Activated CD8-positive, alpha-beta memory T cell treated with anti-CD3 and anti-CD28 coated beads for 4 hours (primary cell): ENCODE data around the gene ACTN4.
"Not testable (repeated sequence)": the region's sequence is repeated elsewhere in the genome, so short reads cannot be mapped to it uniquely, and the experiment has no call there.

Experiments
- DNase-seq, 2 donors: peaks; one replicate each; pipeline ENCODE4 v3.0.0-alpha.2; 2020; ENCODE audit warnings: low read depth in 2 of 2

The ACTN4 gene

DNA sequence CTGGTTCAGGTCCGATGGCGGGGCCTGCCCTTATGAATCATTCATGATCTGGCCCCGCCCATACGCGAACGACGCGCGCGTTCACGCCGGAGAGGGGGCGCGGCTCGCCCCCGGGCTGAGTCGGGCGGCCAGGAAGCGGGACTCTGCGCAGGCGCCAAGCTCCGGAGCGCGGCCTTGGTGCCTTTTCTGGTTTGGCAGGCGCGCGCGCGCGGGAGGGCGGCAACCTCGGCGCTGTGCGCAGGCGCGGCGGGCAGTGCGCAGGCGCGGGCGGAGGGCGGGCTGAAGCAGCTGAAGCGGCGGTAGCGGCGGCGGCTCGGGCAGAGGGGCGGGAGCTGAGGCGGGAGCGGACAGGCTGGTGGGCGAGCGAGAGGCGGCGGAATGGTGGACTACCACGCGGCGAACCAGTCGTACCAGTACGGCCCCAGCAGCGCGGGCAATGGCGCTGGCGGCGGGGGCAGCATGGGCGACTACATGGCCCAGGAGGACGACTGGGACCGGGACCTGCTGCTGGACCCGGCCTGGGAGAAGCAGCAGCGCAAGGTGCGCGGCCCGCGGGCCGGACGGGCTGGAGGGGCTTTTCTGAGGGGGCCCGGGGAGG, at the start of gene ACTN4:
ACTN4 (plus strand) TSS at position 282 of the 598 bp plus-strand sequence; CDS start at position 379, 97 bp downstream.
- peak; percentile 99 to 100 for DNase-seq

- DNase-seq, result no peak
These were observed 47.7 kb upstream of the ACTN4 start for GRCh38 chr19:38599722-38600121.

- DNase-seq, result not testable (repeated sequence)
These were observed 44.6 kb upstream of the ACTN4 start for GRCh38 chr19:38602856-38603255.

DNA sequence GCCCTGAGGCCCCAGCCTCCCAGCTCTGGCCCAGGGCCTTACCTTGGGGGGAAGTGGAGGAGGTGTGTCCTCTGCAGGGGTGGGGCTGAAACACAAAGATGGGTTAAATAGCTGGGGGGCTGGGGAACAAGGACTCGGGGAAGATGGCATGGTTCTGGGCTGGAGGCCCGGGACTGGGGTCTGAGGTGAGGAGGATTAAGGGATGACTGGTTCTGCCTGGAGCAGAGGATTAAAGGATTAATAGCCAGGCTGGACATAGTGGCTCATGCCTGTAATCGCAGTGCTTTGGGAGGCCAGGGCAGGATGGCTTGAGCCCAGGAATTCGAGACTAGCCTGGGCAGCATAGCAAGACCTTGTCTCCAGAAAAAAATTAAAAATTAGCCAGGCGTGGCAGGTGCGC, 41.3 kb upstream of the ACTN4 start:
- no peak for DNase-seq

DNA sequence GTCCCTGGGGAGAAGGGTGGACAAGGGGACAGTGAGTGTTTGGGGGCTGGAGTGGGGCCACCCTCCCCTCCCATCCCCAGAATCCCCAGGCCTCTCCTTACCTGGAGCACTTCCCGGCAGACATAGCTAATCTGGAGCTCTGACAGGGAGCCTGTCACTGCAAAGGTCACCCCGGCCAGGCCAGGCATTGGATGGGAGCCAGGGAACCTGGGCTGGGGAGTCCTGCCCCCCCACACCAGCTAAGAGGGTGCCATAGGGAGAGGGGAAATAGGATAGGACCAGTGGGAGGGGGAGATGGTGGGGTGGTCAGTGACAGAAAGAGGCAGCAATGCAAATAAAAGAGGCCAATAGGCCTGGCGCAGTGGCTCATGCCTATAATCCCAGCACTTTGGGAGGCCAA, 33.2 kb upstream of the ACTN4 start:
- DNase-seq, result no peak

DNA sequence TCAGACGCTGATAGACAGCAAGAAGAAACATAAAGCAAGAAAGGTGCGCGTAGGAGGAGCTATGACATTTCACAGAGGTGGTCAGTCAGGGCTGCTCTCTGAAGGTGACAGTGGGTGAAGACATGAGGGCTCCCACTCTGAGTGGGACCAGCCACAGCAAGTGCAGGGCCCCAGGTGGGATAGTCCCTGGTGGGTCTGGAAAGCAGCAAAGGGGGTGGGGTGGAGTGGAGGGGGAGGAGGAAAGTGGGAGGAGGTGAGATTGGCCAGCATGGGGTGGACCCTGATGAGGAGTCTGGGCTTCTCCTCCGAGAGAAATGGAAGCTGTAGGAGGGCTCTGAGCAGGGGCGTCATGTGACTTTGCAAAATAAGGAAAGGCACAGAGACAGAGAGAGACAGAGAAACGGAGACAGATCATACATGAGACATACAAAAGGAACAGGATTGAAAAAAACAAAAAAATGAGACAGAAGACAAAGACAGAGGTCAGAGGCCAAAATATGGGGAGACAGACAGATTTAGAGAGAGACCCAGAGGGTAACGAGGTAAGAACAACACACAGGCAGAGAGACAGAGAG, 32.4 kb upstream of the ACTN4 start:
- DNase-seq, result no peak

DNA sequence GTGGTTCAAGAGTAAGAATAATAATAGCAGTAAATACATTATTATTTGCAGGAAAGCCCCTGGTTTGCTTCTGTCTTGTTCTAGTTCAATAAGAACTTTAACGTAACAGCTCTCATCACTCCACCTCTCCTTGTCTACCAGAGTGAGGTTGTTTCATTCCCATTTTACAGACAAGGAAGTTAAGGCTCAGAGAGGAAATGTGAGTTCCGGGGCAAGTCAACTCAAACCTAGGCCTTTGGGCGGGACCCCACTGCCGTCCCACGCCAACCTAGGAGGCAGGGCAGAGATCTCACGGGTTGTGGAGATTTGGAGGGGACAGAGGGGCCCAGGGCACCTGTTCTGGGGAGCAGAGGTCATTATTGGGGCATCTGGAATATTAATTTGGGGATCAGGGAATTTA, 31.2 kb upstream of the ACTN4 start:
- no peak for DNase-seq

- no peak for DNase-seq
These were observed 30.1 kb upstream of the ACTN4 start for GRCh38 chr19:38617283-38617763.

DNA sequence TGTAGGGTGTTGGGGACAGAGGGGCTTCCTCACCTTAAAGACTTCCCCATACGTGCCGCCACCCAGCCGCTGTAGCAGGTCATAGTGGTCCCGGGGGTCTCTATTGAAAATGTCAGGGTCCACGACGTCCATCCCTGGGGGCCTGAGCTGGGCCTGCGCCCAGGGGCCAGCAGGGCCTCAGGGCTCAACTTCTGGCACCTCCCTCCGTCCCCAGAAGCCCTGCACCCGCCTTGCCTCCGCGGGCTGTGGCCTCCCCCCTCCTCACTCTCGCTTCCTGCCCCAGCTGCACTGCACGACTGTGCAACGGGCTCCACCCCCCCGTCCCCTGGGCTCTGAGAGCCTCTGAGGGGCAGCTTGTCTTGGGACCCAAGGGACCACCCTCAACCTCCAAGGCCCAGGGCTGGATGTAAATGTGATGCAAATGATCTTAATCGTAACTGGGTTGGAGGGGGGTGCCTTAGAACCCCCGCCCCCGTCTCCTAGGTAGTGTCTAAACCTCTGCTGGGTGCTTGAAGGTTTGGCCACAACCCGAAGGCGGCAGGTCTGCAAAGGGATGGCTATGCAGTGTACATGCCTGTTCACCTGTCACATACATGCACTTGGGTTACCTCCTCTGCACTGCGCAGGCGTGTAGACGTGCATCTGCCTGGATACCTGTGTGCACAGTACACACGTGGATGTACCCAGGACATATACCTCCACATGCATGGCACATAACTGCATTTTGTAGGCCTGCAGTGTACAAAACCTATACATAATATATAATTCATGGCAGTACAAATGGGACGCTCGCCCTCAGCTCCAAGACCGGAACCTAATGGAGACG, 29.5 kb upstream of the ACTN4 start, which contains the start of gene MAP4K1:
MAP4K1 (minus strand) TSS at position 190 of the 826 bp plus-strand sequence; CDS start at position 132, 58 bp downstream.
- peak; percentile 30 to 45 for DNase-seq

DNA sequence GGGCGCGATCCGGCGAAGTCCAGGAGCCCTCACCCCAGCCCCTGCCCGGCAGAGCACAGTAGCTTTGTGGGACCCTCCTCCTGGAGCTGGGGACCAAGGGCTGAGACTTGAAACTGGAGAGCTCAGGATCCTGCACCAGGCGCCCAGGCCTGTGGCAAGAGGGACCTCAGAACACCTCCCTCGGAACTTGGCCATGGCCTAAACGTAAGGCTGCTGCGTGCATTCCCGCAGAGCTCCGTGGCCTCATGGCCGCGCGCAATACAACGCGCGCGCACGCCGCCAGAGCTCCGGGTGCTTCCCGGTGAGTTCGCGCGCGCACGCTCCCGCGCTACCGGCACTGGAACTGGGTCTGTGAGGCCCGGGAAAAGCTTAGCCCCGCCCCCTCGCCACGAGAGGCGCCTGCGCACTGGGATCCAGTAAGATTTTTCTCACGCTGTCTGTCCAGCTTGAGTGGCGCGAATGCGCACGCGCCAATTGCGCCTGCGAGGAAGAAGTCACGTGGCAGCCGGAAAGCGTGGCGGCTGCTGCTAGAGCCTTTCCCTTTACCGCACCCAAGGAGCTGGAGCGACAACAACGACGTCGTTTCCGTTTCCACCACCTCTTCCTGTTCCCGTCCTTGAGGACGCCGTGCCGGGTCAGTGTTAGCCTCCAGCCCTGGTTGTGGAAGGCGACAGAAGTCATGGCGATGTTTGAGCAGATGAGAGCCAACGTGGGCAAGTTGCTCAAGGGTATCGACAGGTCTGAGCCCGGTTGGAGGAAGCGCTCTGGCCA, 28.7 kb upstream of the ACTN4 start, which contains the start of gene EIF3K:
EIF3K (plus strand) TSS at position 599 of the 771 bp plus-strand sequence; CDS start at position 680, 81 bp downstream.
- peak; percentile 92 to 94 for DNase-seq

DNA sequence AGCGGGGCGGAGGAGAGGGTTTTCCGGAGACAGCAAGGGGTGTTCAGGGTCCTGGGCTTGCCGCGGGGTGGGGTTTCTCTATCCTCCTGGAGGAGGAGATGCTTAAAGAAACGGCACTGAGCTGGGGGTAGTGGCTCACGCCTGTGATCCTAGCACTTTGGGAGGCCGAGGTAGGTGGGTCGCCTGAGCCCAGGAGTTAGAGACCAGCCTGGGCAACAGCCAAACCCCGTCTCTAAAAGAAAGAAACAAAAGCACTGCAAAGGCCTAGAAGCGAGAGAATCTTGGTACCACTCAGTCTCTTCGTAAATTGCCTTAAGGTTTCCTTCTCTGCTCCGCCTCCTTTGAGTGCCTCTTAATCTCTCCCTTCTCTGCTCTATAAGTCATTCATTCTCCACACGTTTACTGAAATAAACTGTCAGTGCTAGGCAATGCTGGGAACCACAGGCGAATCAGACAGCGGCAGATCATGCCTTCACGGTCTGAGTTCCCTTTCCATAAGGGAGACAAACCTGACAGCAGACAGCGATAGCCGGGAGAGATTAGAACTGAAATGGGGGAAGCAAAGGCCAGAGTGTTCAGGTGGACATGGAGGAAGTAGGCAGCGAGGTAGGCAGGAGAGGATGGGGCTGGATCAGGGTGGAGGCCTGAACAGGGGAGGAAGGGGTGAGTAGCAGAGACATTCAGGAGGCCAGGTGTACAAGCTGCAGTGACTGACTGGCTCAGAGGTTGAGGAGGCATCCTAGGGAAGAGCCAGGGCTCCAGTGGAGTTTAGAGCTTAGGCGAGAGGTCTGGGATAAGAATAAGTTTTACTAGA, 27.9 kb upstream of the ACTN4 start:
- no peak for DNase-seq

- no peak for DNase-seq
These were observed 22.6 kb upstream of the ACTN4 start for GRCh38 chr19:38624822-38625221.

GRCh38 chr19:38626401-38626800, 21.0 kb upstream of the ACTN4 start:
- DNase-seq, result no peak

GRCh38 chr19:38629568-38629967, 17.9 kb upstream of the ACTN4 start:
- DNase-seq, result no peak

GRCh38 chr19:38631301-38631700, 16.1 kb upstream of the ACTN4 start:
- not testable (repeated sequence) for DNase-seq

- not testable (repeated sequence) for DNase-seq
These were observed 15.5 kb upstream of the ACTN4 start for GRCh38 chr19:38631811-38632475.

DNA sequence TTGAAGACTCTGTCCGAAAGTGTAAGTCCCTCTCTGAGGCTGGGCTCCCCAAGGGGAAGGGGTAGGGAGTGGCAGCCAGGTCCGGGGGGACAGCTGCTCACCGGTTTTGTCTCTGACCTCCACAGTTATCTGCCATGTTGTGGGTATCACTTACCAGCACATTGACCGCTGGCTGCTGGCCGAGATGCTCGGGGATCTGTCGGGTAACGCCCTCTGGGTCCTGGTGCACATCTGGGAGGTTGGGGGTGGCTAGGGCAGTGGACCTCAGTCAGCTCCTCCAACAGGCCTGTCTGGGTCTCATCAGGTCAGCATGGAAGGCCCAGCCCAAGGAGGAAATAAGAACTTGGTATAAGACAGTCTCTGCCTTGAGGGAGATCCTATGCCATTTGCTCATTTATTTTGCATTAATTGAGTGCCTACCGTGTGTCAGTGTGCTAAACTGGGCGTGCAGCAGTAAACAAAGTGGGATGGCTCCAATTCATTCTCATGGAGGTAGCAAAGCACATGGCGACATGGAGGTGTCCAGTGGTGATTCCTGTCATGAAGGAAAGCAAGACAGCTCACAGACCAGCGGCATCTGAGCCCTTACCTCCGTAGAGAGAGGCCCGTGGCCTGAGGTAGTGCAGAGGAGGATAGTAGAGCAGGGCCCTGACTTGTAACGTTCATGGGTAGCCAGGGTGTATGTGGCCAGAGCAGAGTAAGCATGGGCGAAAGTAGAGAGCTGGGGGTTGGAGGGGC, 14.8 kb upstream of the ACTN4 start:
- no peak for DNase-seq

- peak; percentile 40 to 51 for DNase-seq
These were observed 12.5 kb upstream of the ACTN4 start for GRCh38 chr19:38634757-38635482.
